ENCODE results near the gene AQP12B. TPM values are rescaled to one million over a fixed set of nuclear protein-coding genes. Genes with fewer than 3 reads are reported as not detected.
"Not testable (repeated sequence)": the region's sequence is repeated elsewhere in the genome, so short reads cannot be mapped to it uniquely, and the experiment has no call there.

Gene AQP12B
- total RNA-seq: 1 to 10 TPM; 7.9 to 9.6 TPM

- H3K27ac ChIP-seq; H3K4me3 ChIP-seq; H3K9ac ChIP-seq (ENCODE audit: low read depth in 2 of 2, low read length in 2 of 2); H3K9me3 ChIP-seq; H3K4me1 ChIP-seq; DNase-seq; intact Hi-C loops (cut with DNase I); H3K36me3 ChIP-seq; H3K27me3 ChIP-seq: not testable (repeated sequence)
Observed at GRCh38 chr2:240682431-240683224, at the start of gene AQP12B. AQP12B (minus strand) TSS chr2:240682885; CDS start chr2:240682837, 48 bp downstream.

GRCh38 chr2:240732184-240732583 lies 49.5 kb upstream of the AQP12B start:
- no peak overlapping the region for H3K4me3 ChIP-seq
- no peak for TF ChIP-seq CTCF (IDR thresholded peaks at IDR 0.05)
- H3K27me3 ChIP-seq: no peaks in the 10 kb centered on the region
- H3K9me3 ChIP-seq: no peaks in the 10 kb centered on the region
- no peaks in the 10 kb centered on the region for H3K36me3 ChIP-seq
- no peak overlapping the region for H3K9ac ChIP-seq (ENCODE audit: low read depth in 2 of 2, low read length in 2 of 2)
- intact Hi-C loops (cut with DNase I): no loop called here
- H3K27ac ChIP-seq: no peak overlapping the region
- no peaks in the 10 kb centered on the region for H3K4me1 ChIP-seq
- DNase-seq: no peak

- intact Hi-C loops (cut with DNase I): no loop called here
- no peaks in the 10 kb centered on the region for H3K27me3 ChIP-seq
- H3K9me3 ChIP-seq: no peaks in the 10 kb centered on the region
- H3K9ac ChIP-seq (ENCODE audit: low read depth in 2 of 2, low read length in 2 of 2): no peak overlapping the region
- no peak overlapping the region for H3K27ac ChIP-seq
- H3K36me3 ChIP-seq: no peaks in the 10 kb centered on the region
- no peak for DNase-seq
- no peaks in the 10 kb centered on the region for H3K4me1 ChIP-seq
- no peak for TF ChIP-seq CTCF (IDR thresholded peaks at IDR 0.05)
- no peak overlapping the region for H3K4me3 ChIP-seq
Observed at GRCh38 chr2:240731178-240731545, 48.5 kb upstream of the AQP12B start.

GRCh38 chr2:240730501-240731177 lies 48.0 kb upstream of the AQP12B start:
- DNase-seq: no peak
- intact Hi-C loops (cut with DNase I): no loop called here
- no peaks in the 10 kb centered on the region for H3K36me3 ChIP-seq
- no peak for TF ChIP-seq CTCF (IDR thresholded peaks at IDR 0.05)
- no peak overlapping the region for H3K27ac ChIP-seq
- H3K27me3 ChIP-seq: no peaks in the 10 kb centered on the region
- no peaks in the 10 kb centered on the region for H3K4me1 ChIP-seq
- H3K9me3 ChIP-seq: no peaks in the 10 kb centered on the region
- H3K4me3 ChIP-seq: no peak overlapping the region
- no peak overlapping the region for H3K9ac ChIP-seq (ENCODE audit: low read depth in 2 of 2, low read length in 2 of 2)

GRCh38 chr2:240728827-240729226 lies 46.1 kb upstream of the AQP12B start:
- DNase-seq: no peak

More at GRCh38 chr2:240728827-240729226, 46.1 kb upstream of the AQP12B start:
- Histone ChIP-seq H3K36me3 (no peaks in the 10 kb centered on the region), H3K4me1 (no peaks in the 10 kb centered on the region), H3K9me3 (no peaks in the 10 kb centered on the region), H3K9ac (ENCODE audit: low read depth in 2 of 2, low read length in 2 of 2) (no peak overlapping the region), H3K27ac (no peak overlapping the region), H3K27me3 (no peaks in the 10 kb centered on the region), H3K4me3 (no peak overlapping the region)
- intact Hi-C loops (cut with DNase I): no loop called here
- TF ChIP-seq CTCF (IDR thresholded peaks at IDR 0.05): no peak
